Choroid plexus epithelial cell (primary cell): Measurements from ENCODE around the gene CA7.

Experiments used
- DNase-seq: peaks from one replicate; pipeline ENCODE4 v3.0.0-alpha.2; 2010; ENCODE audit warnings: low read depth
- H3K4me3 ChIP-seq: 2 replicates; pipeline ENCODE4 v1.5.1; 2011; ENCODE audit warnings: low read depth, mild to moderate bottlenecking, control low read depth, low read length, moderate library complexity
- TF ChIP-seq, protein P1 (sequence below): conservative IDR thresholded peaks from 2 replicates; pipeline ENCODE4 v1.5.1; 2011; ENCODE audit warnings: low read depth, mild to moderate bottlenecking, control low read depth, inconsistent platforms, low read length, moderate library complexity

Gene CA7

DNA sequence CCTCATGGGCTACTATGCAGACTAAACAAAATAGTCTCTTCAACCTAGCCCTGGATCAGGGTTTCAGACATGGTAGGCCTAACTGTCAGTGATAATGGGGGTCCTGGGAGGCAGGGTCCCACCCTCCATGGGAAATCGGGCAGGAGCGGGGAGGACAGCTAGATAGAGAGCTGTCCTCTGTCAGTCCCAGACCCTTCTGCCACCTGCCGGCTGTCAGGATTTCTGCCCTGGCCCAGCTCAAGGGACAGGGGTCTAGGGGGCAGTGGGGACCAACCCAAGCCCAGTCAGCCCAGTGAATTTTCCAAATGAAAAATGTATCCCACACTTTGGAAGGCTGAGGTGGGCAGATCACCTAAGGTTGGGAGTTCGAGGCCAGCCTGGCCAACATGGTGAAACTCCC is 5.3 kb downstream of the CA7 start:
- TF ChIP-seq, protein P1, sequence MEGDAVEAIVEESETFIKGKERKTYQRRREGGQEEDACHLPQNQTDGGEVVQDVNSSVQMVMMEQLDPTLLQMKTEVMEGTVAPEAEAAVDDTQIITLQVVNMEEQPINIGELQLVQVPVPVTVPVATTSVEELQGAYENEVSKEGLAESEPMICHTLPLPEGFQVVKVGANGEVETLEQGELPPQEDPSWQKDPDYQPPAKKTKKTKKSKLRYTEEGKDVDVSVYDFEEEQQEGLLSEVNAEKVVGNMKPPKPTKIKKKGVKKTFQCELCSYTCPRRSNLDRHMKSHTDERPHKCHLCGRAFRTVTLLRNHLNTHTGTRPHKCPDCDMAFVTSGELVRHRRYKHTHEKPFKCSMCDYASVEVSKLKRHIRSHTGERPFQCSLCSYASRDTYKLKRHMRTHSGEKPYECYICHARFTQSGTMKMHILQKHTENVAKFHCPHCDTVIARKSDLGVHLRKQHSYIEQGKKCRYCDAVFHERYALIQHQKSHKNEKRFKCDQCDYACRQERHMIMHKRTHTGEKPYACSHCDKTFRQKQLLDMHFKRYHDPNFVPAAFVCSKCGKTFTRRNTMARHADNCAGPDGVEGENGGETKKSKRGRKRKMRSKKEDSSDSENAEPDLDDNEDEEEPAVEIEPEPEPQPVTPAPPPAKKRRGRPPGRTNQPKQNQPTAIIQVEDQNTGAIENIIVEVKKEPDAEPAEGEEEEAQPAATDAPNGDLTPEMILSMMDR, result peak; percentile 28
- DNase-seq, result no peak
- no peak overlapping the region for H3K4me3 ChIP-seq

DNA sequence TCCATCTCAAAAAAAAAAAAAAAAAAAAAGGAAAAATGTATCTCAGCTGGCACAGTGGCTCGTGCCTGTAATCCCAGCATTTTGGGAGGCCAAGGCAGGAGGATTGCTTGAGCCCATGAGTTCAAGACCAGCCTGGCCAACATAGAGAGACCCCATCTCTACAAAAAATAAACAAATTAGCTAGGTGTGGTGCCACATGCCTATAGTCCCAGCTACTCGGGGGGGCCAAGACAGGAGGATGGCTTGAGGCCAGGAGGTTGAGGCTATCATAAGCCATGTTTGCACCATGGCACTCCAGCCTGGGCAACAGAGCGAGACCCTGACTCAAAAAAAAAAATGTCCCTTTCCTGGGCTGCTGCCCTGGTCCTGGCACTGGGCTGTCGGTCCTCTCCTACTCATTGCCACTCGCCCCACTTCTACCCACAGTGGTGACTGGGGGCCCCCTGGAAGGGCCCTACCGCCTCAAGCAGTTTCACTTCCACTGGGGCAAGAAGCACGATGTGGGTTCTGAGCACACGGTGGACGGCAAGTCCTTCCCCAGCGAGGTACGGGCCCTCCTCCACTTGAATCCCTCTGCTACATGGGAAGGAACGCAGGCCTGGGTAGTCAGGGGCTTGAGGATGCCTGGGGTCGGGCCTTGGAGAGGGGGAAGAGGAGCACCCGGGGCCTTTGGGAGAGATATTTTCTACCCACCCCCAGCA is 6.1 kb downstream of the CA7 start:
- no peak overlapping the region for H3K4me3 ChIP-seq
- DNase-seq, result no peak
- TF ChIP-seq, protein P1, result no peak

DNA sequence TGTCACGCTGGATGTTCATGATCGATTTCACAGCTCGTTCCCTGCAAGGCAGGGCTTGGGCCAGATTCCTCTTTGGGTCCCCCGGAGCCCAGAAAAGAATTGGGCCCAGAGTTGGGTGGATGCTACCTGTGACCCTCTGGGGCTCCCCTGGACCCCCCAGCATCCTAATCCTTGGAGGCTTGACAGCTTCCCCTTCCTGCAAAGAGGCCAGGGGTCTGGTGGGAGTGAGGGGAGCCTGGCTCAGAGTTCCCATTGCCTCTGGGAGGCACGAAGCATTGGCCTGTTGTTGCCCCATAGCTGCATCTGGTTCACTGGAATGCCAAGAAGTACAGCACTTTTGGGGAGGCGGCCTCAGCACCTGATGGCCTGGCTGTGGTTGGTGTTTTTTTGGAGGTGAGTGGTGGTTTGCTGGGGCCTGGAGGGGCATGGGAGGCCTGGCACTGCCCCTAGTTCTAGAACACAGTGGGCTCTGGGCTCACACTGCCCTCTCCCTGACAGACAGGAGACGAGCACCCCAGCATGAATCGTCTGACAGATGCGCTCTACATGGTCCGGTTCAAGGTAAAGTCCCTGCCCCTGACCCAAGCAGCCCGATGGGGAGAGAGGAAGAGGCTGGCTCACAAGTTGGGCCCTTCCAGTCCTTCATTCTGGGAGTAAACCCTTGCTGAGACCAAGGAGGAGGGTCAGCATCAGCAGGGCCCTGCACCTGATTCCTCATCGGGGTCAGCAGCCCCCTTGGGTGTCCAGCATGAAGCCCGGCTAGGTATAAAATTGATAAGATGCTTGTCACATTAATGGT is 7.2 kb downstream of the CA7 start:
- TF ChIP-seq, protein P1, result no peak
- no peak for DNase-seq

DNA sequence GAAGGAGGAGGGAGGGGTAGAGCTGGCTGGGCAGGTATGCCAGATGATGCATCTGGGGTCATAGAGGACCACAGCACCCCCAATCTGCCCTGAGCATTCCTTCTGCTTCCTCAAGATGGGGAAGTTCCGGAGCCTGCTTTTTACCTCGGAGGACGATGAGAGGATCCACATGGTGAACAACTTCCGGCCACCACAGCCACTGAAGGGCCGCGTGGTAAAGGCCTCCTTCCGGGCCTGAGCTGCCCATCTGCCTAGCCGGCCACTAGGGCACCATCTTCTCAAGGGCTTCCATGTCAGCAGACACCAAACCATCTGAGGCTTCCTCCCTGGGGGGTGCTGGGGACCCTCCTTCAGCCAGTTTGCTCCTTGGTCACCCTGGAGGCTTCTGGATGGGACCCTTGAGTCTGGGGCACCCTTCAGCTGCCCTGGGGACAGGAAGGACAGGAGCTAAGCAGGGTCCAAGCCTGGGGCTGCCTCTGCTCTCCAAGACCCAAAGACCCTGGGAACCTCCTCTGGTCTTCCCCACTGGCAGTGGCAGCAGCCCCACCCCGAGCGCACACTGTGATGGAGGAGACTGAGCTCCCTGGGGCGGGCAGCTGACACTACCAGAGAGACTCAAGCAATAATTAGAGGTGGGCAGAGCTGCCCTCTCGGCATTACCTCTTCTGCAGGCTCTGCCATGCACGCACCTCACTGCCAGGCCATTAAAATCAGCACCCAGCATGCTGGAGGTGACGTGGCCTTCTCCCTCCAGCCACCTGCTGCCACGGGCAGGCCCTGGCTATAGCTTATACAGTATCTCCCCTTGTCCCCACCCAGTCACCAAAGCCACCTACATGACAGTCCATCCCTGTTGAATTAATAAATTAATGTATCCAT is 9.3 kb downstream of the CA7 start:
- DNase-seq, result no peak
- H3K4me3 ChIP-seq, result no peak overlapping the region
- TF ChIP-seq, protein P1, result no peak

More for the DNA sequence above, 7.2 kb downstream of the CA7 start:
- no peak overlapping the region for H3K4me3 ChIP-seq

DNA sequence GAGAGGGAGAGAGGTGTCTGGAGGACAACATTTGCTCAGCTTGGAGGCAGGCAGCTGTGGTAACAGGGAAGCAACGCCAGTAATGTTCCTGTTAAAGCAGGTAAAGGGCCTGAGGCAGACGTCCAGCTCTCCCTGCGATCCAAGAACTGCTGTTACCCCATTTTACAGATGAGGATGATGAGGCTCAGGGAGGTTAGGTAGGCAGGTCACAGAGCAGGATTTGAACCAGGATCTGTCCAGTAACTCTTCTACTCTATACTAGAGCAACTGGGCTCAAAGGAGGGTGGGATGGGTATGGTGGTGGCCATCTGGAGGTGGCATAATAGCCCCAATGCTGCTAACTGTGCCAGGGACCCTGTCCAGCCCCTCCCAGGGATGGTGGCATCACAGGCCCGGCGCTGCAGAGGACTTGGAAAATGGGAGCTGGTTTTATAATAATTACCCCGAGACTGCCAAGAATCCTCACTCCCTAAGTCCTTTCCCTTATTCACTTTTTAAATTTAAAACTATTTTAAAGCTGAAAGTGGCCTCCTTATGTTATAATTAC is 12.0 kb downstream of the CA7 start:
- TF ChIP-seq, protein P1, result no peak
- H3K4me3 ChIP-seq, result no peak overlapping the region
- DNase-seq, result no peak

DNA sequence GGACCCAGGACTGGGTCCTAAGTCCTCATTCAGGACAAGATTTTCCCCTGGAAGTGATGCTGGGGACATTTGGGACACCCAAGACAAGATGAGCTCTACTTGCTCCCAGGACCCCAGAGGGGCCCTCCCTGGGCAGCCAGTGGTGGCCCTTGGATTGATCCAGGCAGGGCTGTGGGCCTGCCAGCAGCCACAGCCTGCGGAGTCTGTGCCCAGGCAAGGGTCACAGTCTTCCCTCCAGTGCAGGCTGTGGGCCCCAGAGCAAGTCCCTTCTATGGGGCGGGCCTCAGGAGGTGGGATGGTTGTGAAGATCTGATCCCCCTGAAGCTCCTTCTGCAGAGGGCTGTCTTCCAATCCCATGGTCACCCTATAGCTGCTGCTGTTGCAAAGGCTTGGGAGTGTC is 12.6 kb downstream of the CA7 start:
- no peak for DNase-seq
- H3K4me3 ChIP-seq, result no peak overlapping the region
- TF ChIP-seq, protein P1, result no peak
